Erythroblast (primary cell): ENCODE data around the gene AFAP1L1.

Source experiments
- GATA1 ChIP-seq: IDR thresholded peaks from 2 replicates; pipeline ENCODE4 v1.6.1; 2011; ENCODE audit warnings: low read depth, mild to moderate bottlenecking, control low read depth, low read length, moderate library complexity
- POLR2A ChIP-seq: IDR thresholded peaks from 2 replicates; pipeline ENCODE4 v1.6.1; 2011; ENCODE audit warnings: mild to moderate bottlenecking, low read length

GRCh38 chr5:149315753-149316152 lies 44.1 kb downstream of the AFAP1L1 start:
- TF ChIP-seq POLR2A: no peak
- no peak for TF ChIP-seq GATA1
